Astrocyte of the cerebellum (primary cell): ENCODE data around the gene ABLIM2.

Experiments used
- DNase-seq: peaks from one replicate; pipeline ENCODE4 v3.0.0-alpha.2; 2011; ENCODE audit warnings: low read depth
- H3K4me3 ChIP-seq: 2 replicates; pipeline ENCODE4 v1.5.1; 2011; ENCODE audit warnings: mild to moderate bottlenecking, low read depth, low read length, moderate library complexity
- in situ Hi-C: cut with HindIII; loops from 2 replicates; pipeline ENCODE4 v1.10.0; 2017; ENCODE audit warnings: low sequenced_read_pairs
- TF ChIP-seq, protein P1 (sequence below): IDR thresholded peaks from 2 replicates; pipeline ENCODE4 v1.5.1; 2012; ENCODE audit warnings: low read length, low read depth, moderate library complexity, mild to moderate bottlenecking; ENCODE audit errors: missing control alignments

Gene ABLIM2

DNA sequence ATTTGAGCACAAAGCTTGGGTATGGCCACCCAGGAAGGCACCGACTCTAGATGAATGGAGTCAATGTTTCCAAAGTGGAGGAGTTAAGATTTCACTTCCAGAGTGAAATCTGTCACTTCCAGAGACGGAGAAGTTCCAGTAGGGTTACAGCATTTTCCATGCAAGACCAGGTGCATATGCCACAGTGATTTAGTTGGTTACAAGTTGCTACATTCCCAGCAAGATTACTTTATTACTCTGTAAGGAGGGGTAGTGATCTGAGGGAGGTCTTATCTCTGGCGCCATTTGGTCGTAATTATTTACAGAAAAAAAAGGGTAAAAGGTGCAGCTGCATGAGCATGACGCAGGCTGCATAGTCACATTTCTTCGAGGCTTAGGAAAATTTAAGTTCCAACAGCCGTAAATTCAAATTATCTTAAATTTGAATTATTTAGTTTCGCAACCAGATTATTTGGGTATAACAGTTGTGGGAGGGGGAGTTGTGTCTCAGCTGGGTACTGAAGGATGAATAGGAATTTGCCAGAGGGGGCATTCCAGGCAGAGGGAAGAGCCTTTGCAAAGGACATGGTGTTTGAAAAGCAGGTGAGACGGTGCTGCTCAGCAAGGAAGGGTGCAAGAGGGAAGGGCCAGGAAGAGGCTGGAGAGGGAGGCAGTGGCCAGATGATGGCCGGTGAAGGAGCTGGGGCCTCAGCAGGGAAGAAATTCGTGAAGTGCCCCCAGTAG lies 201.5 kb downstream of the ABLIM2 start:
- TF ChIP-seq, protein P1, sequence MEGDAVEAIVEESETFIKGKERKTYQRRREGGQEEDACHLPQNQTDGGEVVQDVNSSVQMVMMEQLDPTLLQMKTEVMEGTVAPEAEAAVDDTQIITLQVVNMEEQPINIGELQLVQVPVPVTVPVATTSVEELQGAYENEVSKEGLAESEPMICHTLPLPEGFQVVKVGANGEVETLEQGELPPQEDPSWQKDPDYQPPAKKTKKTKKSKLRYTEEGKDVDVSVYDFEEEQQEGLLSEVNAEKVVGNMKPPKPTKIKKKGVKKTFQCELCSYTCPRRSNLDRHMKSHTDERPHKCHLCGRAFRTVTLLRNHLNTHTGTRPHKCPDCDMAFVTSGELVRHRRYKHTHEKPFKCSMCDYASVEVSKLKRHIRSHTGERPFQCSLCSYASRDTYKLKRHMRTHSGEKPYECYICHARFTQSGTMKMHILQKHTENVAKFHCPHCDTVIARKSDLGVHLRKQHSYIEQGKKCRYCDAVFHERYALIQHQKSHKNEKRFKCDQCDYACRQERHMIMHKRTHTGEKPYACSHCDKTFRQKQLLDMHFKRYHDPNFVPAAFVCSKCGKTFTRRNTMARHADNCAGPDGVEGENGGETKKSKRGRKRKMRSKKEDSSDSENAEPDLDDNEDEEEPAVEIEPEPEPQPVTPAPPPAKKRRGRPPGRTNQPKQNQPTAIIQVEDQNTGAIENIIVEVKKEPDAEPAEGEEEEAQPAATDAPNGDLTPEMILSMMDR, result no peak

DNA sequence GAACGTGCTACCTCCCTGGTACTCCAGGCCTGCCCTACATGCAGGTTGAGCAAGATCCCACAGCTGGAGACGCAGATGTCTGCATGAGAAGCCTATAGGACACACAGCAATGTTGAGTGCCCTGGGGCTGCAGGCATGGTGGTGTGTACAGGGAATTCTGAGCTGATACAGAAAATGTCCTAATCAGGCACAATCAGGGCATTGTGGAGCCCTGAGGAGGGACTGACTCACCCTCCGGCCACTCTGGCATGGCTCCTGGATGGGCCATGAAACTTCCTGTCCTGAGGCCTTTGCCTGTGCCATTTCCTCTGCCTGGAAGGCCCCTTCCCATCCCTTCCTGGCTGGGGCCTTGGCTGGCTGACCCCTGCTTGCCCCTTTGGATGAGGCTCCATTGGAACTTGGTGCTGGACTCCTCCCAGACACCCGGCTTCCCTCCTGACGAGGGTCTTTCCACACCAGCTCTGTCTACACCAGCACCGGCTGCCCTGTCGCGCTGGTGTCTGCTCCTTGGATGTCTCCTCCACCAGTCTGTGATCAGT lies 202.3 kb downstream of the ABLIM2 start:
- TF ChIP-seq, protein P1, result no peak

More for the DNA sequence above, 201.5 kb downstream of the ABLIM2 start:
- no peak for DNase-seq
- in situ Hi-C loops, result no loop called here
- H3K4me3 ChIP-seq, result no peak overlapping the region

DNA sequence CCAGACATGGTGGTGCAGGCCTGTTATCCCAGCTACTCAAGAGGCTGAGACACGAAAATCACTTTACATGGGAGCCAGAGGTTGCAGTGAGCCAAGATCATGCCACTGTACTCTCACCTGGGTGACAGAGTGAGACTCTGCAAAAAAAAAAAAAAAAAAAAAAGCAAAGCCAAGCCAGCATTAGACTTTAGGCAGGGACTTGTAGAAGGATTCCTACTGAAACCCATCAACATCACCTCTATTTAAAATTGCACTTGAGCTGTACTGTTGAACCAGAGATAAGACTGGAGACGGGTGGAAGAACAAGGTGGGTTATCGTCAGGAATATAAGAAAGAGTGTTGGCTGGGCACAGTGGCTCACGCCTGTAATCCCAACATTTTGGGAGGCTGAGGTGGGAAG lies 203.2 kb downstream of the ABLIM2 start:
- H3K4me3 ChIP-seq, result no peak overlapping the region
- TF ChIP-seq, protein P1, result no peak
- in situ Hi-C loops, result no loop called here
- no peak for DNase-seq

More for the DNA sequence above, 202.3 kb downstream of the ABLIM2 start:
- DNase-seq, result no peak
- H3K4me3 ChIP-seq, result no peak overlapping the region
- in situ Hi-C loops, result no loop called here

DNA sequence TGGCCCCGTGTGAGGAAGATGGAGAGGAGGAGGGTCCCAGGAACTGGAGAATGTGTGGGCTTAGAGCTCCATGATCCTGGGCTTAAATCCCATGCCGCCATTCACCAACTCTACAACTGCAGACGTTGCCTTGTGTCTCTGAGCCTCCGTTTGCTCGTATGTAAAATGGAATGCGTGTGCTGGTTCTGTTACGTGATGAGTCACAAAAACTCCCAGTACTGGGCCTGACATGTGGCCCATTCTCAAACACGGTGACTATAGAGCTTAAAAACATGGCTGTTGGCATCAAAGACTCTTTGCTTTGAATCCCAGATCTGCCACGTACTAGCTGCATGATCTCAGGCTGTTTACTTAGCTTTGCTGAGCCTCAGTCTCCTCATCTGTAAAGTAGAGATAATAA lies 206.0 kb downstream of the ABLIM2 start:
- no peak for DNase-seq
- in situ Hi-C loops, result no loop called here
- no peak overlapping the region for H3K4me3 ChIP-seq
- TF ChIP-seq, protein P1, result no peak

DNA sequence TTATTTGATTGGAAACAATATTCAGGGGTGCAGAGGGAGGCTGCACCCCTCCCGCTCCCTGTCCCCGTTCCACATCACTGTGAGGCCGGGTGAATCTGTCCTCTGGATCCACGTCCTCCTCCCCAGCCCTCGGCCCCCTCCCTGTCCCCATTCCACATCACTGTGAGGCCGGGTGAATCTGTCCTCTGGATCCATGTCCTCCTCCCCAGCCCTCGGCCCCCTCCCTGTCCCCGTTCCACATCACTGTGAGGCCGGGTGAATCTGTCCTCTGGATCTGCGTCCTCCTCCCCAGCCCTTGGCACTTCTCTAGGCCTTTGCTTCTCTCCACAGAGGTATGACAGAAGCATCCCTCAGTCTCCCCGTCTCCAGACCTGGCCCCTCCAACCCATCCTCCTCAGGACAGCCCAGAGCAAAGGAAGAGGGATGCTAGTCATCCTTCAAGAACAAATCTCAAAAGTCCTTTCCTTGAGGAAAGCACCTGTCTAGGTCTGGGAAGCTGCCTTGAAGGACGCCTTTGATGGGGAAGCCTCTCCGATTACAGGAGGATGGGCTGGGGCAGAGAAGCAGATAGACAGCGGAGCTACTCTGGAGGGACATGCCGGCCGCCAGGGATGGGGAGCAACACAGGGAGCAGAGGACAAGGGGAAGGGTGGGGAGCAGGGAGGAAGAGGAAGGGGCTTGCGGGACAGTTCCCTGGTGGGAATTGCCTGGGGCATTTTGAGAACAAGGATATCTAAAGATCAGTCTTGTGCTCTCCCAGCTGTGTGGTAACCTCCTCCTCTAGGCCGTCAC lies 208.1 kb downstream of the ABLIM2 start:
- H3K4me3 ChIP-seq, result no peak overlapping the region
- in situ Hi-C loops, result no loop called here
- DNase-seq, result no peak
- TF ChIP-seq, protein P1, result no peak

DNA sequence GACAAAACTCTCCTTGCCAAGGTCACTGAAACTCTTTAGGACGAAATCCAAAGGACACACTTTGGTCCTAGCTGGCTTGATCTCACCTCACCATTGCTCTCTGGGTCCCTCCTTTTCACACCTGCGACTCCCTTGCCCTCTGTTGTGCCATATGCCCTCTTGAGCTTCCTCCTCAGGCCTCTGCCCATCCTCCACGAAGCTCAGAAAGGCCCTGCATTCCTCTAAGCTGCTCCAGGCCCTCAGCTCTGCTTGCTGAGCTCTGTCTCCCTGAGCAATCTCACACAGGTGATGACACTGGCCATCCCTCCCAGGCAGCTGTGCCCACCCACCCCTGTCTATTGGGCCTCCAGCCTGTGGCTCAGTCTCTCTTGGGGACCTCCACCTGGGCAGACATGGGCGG lies 208.9 kb downstream of the ABLIM2 start:
- H3K4me3 ChIP-seq, result no peak overlapping the region
- no peak for DNase-seq
- TF ChIP-seq, protein P1, result no peak
- in situ Hi-C loops, result loop anchor here (5.0 kb wide), 1 partner anchor 58 kb away; no protein-coding TSS in a partner anchor
